Adipocyte (in vitro differentiated cells): ENCODE results near the gene PSD.

Experiments used
- DNase-seq: peaks from one replicate; pipeline ENCODE4 v3.0.0-alpha.2; 2015; ENCODE audit warnings: low read depth
- H3K27me3 ChIP-seq: replicated peaks from 2 replicates; pipeline ENCODE4 v1.7.0; 2013; ENCODE audit warnings: mild to moderate bottlenecking, low read length, moderate library complexity; ENCODE audit not compliant: control insufficient read depth, insufficient read depth
- H3K36me3 ChIP-seq: 2 replicates; pipeline ENCODE4 v1.7.0; 2013; ENCODE audit warnings: low read length, mild to moderate bottlenecking, moderate library complexity; ENCODE audit not compliant: control insufficient read depth, insufficient read depth, severe bottlenecking
- H3K4me1 ChIP-seq: 2 replicates; pipeline ENCODE4 v1.7.0; 2013; ENCODE audit warnings: mild to moderate bottlenecking, low read length, moderate library complexity; ENCODE audit not compliant: control insufficient read depth, insufficient read depth
- H3K4me3 ChIP-seq: 2 replicates; pipeline ENCODE4 v1.7.0; 2013; ENCODE audit warnings: mild to moderate bottlenecking, low read length, moderate library complexity
- H3K9ac ChIP-seq: 2 replicates; pipeline ENCODE4 v1.7.0; 2013; ENCODE audit warnings: mild to moderate bottlenecking, low read length, moderate library complexity
- H3K9me3 ChIP-seq: 2 replicates; pipeline ENCODE4 v1.7.0; 2013; ENCODE audit warnings: mild to moderate bottlenecking, low read length, moderate library complexity; ENCODE audit not compliant: control insufficient read depth

The PSD gene

GRCh38 chr10:102416283-102416682, 2.3 kb downstream of the PSD start:
- H3K4me1 ChIP-seq, result peaks cover 9% of the 10 kb centered on the region
- H3K9me3 ChIP-seq, result no peaks in the 10 kb centered on the region
- H3K4me3 ChIP-seq, result no peak overlapping the region
- H3K27me3 ChIP-seq, result peaks cover 56% of the 10 kb centered on the region
- H3K36me3 ChIP-seq, result no peaks in the 10 kb centered on the region
- DNase-seq, result no peak
- H3K9ac ChIP-seq, result no peak overlapping the region

DNA sequence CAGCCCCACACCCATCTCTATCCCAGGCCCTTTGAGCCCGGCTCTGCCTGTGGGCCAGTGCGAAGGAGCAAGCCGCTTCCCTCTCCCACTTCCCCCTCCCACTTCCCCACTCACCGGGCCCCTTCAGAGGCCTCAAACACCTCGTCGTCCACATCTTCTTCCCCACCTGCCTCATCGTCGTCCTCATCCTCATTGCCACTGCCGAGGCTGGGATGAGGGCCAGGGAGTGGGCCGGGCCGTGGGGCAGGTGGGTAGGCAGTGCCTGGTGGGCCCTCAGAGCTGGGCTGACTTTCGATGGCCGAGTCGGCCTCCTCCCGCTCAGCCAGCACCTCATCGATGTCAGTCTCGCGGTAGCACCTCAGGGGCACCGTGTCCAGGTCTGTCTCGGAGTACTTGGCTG, 3.8 kb downstream of the PSD start:
- Histone ChIP-seq H3K9me3 (no peaks in the 10 kb centered on the region), H3K4me3 (no peak overlapping the region), H3K4me1 (peaks cover 2% of the 10 kb centered on the region), H3K36me3 (no peaks in the 10 kb centered on the region), H3K27me3 (peaks cover 71% of the 10 kb centered on the region), H3K9ac (no peak overlapping the region)
- DNase-seq, result no peak

GRCh38 chr10:102413806-102414561, 4.6 kb downstream of the PSD start:
- Histone ChIP-seq H3K9me3 (no peaks in the 10 kb centered on the region), H3K36me3 (no peaks in the 10 kb centered on the region), H3K9ac (no peak overlapping the region), H3K4me3 (no peak overlapping the region), H3K27me3 (peaks cover 77% of the 10 kb centered on the region), H3K4me1 (no peaks in the 10 kb centered on the region)
- DNase-seq, result no peak

- Histone ChIP-seq H3K4me3 (no peak overlapping the region), H3K36me3 (no peaks in the 10 kb centered on the region), H3K27me3 (peaks cover 79% of the 10 kb centered on the region), H3K9ac (no peak overlapping the region), H3K4me1 (no peaks in the 10 kb centered on the region), H3K9me3 (no peaks in the 10 kb centered on the region)
- peak; percentile 42 for DNase-seq
Observed at GRCh38 chr10:102413053-102413705, 5.4 kb downstream of the PSD start.

DNA sequence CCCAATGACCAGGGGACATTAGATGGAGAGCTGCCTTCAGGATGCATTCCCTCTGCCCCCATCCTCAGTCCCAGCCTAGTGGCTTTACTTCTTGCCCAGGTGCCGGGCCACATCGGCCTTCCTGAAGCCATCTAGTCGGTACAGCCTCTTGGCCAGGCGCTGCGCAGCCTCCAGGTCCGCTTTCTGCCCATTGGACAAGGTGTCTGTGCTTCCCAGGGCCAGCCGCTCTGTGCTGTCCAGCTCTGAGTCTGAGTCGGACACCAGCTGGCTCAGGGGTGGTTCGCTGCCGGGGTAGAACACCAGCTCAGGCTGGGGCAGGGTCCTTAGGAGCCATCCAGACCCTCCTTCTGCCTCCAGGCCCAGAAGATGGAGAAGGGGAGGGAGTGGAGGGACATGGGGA, 6.3 kb downstream of the PSD start:
- H3K4me1 ChIP-seq, result no peaks in the 10 kb centered on the region
- peaks cover 79% of the 10 kb centered on the region for H3K27me3 ChIP-seq
- DNase-seq, result no peak

DNA sequence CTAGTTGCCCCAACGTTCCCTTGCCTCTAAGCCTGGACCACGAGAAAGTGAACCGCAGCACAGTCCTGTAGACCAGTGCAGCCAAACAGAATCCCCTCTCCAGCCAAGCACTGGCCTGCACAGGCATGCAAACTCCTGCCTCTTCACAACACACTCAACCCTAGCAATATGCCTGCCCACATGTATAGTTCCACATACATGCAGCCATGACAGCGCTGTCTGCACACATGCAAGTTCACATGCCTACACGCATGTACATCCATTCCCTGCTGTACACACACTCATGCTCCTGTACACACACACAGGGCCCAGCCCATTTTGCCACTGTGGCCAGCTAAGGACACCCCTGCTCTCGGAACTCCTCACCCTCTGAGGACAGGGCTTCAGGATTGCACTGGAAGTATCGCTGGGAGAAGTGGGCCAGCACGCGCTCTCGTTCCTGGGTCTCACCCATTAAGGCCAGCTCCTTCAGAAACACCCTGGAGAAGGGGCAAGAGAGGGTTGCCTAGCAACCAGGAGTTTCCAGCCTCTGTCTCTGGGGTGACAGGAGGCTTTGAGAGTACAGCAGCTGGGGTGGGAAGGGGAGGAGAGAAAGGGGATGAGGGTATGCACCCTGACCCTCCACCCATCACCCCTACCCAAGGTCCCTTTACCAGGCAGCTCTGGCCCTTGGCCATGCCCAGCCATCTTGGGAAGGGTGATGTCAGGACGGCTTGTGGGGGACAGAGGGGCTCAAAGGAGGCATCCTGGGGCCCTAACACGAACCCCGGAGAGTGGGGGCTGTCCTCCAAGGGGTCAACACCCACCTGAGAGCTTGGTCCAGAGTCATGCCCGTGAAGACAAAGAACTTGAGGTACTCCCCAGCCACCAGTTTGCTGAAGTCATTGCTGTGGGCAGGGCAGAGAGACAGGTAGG, 7.0 kb downstream of the PSD start:
- Histone ChIP-seq H3K27me3 (peaks cover 75% of the 10 kb centered on the region), H3K36me3 (no peaks in the 10 kb centered on the region), H3K4me3 (no peak overlapping the region), H3K9me3 (no peaks in the 10 kb centered on the region), H3K4me1 (no peaks in the 10 kb centered on the region), H3K9ac (no peak overlapping the region)
- no peak for DNase-seq

More for the DNA sequence above, 6.3 kb downstream of the PSD start:
- Histone ChIP-seq H3K9me3 (no peaks in the 10 kb centered on the region), H3K36me3 (no peaks in the 10 kb centered on the region), H3K9ac (no peak overlapping the region), H3K4me3 (no peak overlapping the region)

DNA sequence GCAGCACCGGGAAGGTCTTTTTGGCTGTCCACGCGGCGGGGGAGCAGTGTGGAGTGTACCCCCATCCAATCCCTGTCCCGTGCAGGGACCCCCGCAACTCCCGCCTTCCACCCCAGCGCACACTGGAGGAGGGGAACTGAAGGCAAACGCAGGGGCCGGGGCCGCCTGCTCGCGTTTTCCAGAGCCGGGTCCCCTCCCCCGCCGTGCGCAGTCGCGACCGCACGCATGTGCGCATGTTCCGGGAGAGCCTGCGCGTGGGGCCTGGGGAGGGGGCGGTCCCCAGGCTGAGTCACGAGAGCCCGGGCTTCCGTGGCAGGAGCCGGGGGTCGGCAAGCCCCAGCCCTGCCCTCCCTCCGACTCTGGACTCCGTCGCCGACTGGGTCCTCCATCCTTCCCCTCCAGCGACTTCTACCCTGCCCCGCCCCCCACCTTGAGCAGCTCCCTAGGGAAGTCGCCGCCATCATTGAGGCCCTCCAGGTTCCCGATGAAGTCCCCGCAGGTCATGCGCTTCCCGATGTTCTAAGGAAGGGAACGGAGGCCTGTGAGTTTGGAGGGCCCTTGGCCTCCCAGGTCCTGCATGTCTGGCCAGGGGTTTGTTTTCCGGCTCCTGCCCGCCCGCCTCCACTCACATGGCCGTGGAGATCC, 8.0 kb downstream of the PSD start:
- Histone ChIP-seq H3K36me3 (no peaks in the 10 kb centered on the region), H3K4me1 (no peaks in the 10 kb centered on the region), H3K9me3 (no peaks in the 10 kb centered on the region), H3K4me3 (peak overlapping the region; percentile 26), H3K9ac (no peak overlapping the region), H3K27me3 (peaks cover 66% of the 10 kb centered on the region)
- peak; percentile 66 for DNase-seq

- no peaks in the 10 kb centered on the region for H3K9me3 ChIP-seq
- no peaks in the 10 kb centered on the region for H3K4me1 ChIP-seq
- H3K9ac ChIP-seq, result no peak overlapping the region
- peaks cover 62% of the 10 kb centered on the region for H3K27me3 ChIP-seq
- peak; percentile 44 for DNase-seq
- no peaks in the 10 kb centered on the region for H3K36me3 ChIP-seq
- H3K4me3 ChIP-seq, result peak overlapping the region; percentile 26
Observed at GRCh38 chr10:102409604-102410428, 8.8 kb downstream of the PSD start.

DNA sequence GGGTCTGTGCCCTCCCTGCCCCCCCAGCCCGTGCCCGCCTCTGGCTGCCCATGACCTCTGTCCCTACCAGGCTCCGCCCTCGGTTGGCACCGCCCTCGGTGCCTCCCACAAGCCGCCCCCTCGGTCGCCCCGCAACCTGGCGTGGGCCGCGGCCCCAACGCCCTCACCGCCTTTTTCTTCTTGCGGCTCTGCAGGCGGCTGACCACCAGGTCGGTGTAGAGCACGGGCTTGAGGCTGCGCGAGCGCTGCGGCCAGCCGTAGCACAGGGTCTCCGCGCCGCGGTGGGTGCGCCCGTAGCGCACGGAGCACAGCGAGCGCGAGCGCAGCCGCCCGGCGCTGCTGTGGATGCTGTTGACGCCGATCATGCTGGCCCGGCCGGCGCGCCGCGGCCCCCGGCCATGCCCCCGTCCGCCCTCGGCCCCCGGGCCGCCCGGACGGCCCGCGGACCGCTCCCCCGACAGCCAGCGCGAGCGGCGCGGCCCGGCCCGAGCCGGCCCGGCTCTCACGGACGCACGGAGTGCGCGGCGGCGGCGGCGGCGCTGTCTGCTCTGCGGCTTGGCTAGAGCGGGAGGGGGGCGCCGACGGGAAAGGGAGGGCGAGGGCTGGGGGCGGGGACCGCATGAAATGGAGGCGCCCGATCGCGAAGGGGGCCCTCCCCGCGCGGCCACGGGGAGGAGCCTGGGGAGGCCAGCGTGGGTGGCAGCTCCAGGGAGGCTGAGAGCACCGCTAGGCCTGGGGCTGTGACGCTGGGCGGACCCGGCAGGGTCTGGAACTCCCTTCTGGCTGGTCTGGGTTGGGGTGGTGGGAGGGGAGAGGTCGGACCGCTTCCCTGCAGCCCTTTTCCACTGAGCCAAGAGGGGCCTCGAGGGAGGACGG, 9.6 kb downstream of the PSD start:
- Histone ChIP-seq H3K9ac (no peak overlapping the region), H3K36me3 (no peaks in the 10 kb centered on the region), H3K4me3 (peak overlapping the region; percentile 27), H3K4me1 (no peaks in the 10 kb centered on the region), H3K27me3 (peaks cover 57% of the 10 kb centered on the region), H3K9me3 (no peaks in the 10 kb centered on the region)
- DNase-seq, result peak; percentile 87
